Left renal pelvis (tissue), 4 donors: ENCODE measurements around the gene GSTM4. TPM values are rescaled to one million over a fixed set of nuclear protein-coding genes. Genes with fewer than 3 reads are reported as not detected.
"Not testable (repeated sequence)": the region's sequence is repeated elsewhere in the genome, so short reads cannot be mapped to it uniquely, and the experiment has no call there.

Experiments
- DNase-seq, 4 donors: peaks; one replicate each; pipeline ENCODE4 v3.0.0-alpha.2; 2013; ENCODE audit warnings: low read depth in 4 of 4, low spot score in 3 of 4
- polyA plus RNA-seq, 4 donors: library from polyadenylated mRNA; unstranded; fragments of 120-200 nt; gene quantifications; one replicate each; pipeline ENCODE4 v1.2.1, GENCODE V29; 2013; ENCODE audit not compliant: insufficient read length in 4 of 4

Gene GSTM4
- polyA plus RNA-seq, 4 donors: 30.7 to 70.5 (median 57.7) TPM

DNA sequence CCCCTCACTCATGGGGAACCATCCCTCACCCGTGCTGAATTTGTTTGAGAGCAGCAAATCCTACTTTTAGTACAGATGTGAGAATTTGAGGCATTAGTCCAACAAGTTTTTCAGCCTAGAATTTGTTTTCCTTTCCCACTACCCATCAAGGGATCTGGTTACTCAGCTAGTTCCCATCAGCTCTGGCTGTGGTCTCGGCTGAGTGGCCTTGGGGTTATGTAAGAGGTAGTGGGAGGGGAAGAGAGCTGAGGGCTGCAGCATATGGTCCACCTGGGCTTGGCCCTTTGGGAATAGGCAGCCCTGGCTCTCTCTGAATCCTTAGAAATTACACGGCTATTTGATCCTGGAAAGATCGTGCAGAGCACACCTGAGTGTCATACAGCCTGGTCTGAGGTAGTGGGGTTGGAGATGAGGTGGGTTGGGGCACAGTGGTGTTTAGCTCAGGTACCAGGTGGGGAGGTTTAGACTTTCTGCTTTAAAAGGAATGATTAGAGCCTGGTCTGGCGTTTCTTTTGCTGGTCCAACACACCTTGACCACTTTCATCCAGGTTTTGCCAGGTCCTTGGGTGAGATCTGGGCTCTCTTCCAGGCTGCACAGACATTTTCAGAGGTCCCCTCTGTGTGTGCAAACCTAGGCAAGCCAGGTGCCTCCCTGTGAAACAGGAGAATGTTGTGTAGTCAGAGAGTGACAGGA is 4.2 kb downstream of the GSTM4 start:
- peak in 1 of 4 donors; percentile 75 for DNase-seq

DNA sequence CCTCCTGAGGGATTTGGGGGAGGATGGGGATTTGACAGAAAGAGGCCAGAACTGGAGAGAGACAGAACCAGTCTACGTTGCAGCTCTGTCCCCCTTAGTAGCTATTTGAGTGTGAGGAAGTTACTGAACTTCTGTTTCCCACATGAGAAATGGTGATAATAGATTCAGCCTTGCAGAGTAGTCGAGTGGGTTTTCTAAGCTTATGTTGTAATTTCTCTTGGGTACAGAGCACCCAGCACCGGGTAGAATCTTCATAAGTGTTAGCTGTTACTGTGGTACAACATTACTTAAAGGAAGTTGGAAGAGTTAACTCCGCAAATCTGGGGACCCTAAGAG is 4.8 kb downstream of the GSTM4 start:
- not testable (repeated sequence) for DNase-seq

DNA sequence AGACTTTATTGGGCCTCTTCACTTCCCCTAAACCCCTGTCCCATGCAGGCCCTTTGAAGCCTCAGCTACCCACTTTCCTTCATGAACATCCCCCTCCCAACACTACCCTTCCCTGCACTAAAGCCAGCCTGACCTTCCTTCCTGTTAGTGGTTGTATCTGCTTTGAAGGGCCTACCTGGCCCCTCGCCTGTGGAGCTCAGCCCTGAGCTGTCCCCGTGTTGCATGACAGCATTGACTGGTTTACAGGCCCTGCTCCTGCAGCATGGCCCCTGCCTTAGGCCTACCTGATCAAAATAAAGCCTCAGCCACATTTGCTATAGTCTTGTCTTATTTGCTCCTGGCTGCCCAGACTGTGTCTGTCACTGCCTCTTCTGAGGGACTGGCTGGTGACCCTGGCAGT is 5.5 kb downstream of the GSTM4 start:
- DNase-seq: no peak

DNA sequence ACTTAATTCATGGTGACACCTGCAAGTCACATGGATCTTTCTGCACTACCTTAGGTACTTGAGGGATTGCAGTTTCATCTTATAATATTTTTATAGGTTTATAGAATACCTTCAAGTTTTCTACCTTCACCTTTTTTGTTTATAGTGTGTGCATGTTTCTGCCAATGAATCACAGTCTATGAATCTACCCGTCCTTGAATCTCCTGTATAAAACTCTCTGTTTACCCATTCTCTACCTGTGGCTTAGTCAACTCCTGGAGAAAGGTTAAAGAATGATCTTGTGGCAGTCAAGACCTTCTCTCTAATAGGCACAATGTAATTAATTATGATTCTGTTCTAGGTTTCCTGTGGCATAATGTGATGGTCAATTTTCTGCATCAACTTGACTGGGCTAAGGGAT is 8.8 kb downstream of the GSTM4 start:
- DNase-seq: no peak

DNA sequence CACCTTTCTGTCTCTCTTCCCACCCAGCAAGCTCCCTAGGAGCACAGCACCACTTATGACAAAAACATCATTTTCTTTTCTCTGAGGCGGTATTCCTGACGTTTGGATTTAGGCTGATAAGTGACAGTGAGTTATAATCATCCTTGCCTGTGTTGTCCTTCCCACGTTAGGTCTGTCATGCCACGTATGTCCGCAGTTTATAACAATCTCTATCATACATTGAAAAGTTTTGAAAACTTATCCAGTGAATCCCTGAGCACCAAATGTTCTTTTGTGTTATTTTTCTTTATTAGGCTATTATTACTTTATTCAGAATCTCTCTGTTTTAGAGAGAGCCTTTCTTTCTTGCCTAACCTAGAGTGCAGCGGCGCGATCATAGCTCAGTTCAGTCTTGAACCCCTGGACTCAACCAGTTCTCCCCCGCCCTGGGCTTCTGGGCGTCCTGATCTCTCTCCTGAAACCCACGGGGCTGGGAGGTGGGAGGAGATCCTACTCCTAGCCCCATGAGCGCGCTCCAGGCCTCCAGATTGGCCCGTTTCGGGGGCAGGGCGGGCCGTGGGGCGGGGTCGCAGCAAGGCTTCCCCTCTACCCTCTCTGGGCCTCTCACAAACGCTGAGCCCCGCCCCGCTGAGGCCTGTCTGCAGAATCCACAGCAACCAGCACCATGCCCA is 11.7 kb downstream of the GSTM4 start, which contains the start of gene GSTM2:
TSS of gene GSTM2 (plus strand) at position 606 of the 671 bp plus-strand sequence. CDS start at position 665, 59 bp downstream.
- peak; percentile 77 to 87 (median 83) for DNase-seq

DNA sequence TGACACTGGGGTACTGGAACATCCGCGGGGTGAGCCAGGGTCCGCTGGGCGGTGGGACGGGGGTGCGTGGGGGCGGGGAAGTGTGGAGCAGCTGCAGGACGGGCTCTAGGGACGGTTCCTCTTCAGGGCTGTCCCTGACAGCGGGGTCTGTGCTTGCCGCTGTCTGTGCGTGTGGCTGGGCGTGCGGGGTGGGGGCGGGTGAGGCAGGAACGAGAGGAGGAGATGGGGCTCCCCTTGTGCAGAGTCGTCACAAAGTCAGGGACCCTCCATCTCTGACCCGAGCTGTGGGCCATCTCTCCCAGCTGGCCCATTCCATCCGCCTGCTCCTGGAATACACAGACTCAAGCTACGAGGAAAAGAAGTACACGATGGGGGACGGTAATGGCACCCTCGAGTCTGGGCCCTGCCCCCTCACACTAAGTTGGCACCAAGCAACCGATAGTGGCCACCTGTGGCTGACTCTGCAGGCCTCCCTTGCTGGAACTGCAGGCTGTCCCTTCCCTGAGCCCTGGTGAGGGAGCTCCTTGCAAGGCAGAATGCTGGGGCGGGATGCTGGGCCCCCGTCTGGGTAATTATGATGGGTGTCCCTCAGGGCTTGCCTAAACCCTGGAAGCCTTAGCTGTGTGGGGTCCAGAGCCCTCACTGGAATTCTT is 12.3 kb downstream of the GSTM4 start:
- DNase-seq: no peak

DNA sequence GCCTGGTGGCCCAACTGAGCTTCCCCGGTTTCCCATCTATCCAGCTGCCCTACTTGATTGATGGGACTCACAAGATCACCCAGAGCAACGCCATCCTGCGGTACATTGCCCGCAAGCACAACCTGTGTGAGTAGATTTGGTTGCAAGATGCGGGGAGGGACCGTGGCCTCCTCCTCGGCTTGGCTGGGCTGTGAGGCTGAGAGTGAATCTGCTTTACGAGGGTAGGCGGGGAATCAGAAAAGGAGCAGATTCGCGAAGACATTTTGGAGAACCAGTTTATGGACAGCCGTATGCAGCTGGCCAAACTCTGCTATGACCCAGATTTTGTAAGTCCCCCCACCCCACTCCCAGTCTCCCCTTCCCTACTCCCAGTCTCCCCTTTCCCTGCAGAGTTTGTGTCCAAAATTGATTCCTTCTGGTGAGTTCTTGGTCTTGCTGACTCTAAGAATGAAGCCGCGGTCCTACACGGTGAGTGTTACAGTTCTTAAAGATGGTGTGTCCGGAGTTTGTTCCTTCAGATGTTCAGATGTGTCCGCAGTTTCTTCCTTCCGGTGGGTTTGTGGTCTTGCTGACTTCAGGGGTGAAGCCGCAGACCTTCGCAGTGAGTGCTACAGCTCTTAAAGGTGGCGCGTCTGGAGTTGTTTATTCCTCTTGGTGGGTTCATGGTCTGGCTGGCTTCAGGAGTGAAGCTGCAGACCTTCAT is 13.5 kb downstream of the GSTM4 start:
- no peak for DNase-seq

DNA sequence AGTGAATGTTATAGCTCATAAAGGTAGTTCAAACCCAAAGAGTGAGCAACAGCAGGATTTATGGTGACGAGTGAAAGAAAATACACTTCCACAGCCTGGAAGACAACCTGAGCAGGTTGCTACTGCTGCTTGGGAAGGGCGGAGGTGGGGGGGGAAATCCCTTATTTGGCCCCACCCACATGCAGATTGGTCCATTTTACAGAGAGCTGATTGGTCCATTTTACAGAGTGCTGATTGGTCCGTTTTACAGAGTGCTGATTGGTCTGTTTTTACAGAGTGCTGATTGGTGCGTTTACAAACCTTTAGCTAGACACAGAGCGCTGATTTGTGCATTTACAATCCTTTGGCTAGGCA is 14.0 kb downstream of the GSTM4 start:
- DNase-seq: not testable (repeated sequence)

DNA sequence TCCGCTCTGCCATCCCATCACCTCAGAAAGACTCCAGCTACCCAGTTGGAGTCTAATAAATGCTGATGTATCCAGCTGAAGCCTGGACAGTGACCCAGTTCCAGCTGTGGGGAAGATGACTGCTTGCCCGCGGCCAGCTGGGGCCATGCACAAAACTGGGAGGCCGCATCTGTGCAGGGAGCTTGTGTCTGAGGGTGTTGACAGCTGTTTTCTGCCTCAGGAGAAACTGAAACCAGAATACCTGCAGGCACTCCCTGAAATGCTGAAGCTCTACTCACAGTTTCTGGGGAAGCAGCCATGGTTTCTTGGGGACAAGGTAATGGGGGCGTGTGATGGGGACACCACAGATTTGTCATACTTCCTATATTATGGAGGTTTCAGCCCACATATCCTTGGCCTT is 15.2 kb downstream of the GSTM4 start:
- DNase-seq: no peak

DNA sequence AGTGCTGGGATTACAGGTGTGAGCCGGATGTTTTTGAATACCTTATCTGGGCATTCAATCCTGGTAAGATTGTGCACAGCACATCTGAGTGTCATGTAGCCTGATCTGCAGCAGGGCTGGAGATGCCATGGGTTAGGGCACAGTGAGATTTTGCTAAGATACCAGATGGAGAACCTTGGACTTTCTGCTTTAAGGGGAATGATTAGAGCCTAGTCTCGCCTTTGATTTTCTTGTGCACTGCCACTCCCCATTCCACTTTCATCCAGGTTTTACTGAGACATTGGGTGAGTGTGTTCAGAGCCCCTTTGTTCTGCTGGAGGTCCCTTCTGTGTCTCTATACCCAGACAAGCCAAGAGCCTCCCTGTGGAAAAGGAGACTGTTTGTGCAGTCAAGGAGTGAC is 18.0 kb downstream of the GSTM4 start:
- DNase-seq: not testable (repeated sequence)

DNA sequence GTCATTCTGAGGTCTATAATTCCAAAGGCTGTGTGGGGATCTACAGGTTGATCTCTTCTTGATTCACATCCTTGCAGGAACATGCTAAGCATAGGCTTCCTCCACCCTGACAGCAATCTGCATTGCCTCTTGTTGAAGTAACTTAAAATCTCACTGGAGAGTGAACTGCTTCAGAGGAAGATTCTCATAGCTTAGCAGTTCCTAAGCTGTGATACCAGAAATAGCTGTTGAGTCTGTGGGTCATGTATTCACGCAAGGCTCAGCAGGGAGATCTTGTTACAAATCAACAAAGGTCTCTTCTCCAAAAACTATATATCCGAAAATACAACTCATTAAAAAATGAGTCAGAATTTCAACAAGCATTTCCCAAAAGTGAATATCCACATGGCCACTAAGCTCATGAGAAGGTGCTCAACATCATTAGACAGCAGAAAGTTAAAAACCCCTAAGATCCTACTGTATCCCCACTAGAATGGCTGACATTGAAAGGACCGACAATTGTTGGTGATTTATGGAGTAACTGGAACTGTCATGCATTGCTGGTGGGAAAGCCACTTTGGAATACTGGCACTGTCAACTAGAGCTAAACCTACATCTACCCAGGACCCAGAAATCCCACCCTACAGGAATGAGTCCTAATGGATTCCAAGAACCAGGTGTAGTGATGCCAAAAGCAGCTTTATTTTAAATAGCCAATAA is 20.9 kb downstream of the GSTM4 start:
- DNase-seq: not testable (repeated sequence)

DNA sequence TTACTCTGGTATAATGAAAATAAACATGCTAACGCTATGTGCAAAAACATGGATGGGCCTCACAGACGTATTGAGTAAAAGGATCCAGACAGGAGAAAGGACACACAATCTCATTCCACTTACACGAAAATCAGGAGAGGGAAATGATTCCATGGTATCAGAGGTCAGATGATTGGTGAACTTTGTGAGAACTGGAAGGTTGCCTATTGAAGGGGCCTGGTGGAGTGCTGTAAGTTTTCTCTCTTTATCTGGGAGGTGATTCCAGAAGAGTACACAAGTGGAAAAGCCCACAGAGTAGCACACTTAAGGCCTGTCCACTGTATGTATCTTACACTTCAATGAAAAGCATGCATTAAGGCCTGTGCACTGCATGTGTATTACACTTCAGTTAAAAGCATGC is 21.6 kb downstream of the GSTM4 start:
- DNase-seq: no peak

DNA sequence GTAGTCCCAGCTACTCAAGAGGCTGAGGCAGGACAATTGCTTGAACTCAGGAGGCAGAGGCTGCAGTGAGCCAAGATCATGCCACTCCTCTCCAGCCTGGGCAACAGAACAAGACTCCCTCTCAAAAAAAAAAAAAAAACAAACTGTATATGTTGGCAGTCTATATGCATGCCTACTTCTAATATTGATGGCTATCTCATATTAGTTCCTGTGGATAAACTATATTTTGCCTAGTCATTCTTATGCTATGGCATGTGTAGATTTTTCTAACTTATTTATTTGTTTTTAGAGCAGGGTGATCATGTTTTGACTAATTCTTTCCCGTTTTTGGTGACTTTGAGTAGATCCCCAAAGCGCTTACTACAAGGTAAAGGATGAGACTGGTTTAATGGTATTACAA is 22.7 kb downstream of the GSTM4 start:
- not testable (repeated sequence) for DNase-seq

DNA sequence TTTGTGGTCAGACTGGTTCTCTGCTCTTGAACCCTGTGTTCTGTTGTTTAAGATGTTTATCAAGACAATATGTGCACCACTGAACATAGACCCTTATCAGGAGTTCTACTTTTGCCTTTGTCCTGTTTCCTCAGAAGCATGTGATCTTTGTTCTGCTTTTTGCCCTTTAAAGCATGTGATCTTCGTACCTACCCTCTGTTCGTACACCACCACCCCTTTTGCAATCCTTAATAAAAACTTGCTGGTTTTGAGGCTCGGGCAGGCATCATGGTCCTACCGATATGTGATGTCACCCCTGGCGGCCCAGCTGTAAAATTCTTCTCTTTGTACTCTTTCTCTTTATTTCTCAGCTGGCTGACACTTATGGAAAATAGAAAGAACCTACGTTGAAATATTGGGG is 28.9 kb downstream of the GSTM4 start:
- DNase-seq: not testable (repeated sequence)

DNA sequence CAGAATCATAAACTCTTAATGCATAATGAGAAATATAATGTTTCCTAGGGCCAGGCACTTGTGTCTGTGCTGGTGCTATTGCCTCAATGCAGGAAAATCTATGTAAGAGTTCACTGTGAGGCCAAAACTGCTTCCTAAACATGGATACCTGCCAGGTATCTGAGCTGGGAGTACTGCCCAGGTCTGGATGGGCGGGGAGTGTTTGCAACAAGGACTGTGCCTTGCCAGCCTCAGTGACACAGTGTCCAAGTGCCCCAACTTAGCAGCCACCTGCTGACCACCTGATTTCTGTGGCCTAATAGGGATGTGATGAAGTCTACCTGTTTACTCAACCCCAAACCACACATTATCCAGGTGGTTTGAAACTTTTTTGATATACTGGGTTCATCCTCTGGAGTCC is 29.5 kb downstream of the GSTM4 start:
- DNase-seq: not testable (repeated sequence)

DNA sequence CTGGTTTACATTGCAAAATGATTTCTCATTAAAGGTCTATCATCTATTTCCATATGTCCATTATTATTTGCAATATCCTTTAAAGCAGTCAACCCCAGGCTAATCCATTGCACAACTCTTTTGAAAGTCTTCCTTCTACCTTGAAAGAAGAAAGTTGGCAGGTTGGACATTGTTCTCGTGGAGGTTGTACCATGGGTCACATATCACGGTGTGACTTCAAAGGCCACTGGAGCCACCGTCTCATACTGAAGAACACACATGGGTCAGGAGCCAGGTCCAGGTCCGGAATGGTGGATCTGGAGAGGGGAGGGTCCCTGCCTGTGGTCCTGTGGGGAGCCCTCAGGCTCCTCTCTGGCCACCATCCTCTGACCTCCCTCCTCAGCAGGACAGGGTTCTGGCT is 30.0 kb downstream of the GSTM4 start:
- DNase-seq: not testable (repeated sequence)

DNA sequence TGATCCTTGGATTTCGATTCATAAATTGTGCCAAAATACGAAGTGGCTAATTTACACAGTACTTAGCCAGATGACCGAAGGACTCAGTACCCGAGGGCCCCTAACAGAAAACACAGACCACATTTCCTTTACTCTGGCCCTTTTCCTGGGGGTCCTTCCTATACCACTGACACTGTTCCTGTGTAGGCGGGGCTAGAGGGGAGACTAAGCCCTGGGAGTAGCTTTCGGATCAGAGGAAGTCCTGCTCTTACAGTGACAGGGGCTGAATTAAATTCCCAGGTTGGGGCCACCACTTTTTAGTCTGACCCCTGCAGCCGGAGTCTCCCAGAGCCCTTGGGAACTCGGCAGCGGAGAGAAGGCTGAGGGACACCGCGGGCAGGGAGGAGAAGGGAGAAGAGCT is 31.2 kb downstream of the GSTM4 start:
- not testable (repeated sequence) for DNase-seq

DNA sequence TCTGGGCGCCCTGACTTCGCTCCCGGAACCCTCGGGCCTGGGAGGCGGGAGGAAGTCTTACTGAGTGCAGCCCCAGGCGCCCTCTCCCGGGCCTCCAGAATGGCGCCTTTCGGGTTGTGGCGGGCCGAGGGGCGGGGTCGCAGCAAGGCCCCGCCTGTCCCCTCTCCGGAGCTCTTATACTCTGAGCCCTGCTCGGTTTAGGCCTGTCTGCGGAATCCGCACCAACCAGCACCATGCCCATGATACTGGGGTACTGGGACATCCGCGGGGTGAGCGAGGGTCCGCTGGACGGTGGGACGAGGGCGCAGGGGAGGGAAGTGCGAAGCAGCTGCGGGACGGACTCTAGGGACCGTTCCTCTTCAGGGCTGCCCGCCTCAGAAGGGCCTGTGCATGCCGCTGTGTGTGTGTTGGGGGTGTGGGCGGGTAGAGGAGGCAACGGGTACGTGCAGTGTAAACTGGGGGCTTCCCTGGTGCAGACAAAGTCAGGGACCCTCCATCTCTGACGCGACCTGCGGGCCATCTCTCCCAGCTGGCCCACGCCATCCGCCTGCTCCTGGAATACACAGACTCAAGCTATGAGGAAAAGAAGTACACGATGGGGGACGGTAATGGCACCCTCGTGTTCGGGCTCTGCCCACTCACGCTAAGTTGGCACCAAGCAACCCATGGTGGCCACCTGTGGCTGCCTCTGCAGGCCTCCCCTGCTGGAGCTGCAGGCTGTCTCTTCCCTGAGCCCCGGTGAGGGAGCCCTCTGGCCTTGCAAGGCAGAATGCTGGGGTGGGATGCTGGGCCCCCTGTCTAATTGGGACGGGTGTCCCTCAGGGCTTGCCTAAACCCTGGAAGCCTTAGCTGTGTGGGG is 32.0 kb downstream of the GSTM4 start, which contains the start of gene GSTM1:
TSS of gene GSTM1 (plus strand) at position 177 of the 859 bp plus-strand sequence. CDS start at position 234, 57 bp downstream.
- DNase-seq: no peak

DNA sequence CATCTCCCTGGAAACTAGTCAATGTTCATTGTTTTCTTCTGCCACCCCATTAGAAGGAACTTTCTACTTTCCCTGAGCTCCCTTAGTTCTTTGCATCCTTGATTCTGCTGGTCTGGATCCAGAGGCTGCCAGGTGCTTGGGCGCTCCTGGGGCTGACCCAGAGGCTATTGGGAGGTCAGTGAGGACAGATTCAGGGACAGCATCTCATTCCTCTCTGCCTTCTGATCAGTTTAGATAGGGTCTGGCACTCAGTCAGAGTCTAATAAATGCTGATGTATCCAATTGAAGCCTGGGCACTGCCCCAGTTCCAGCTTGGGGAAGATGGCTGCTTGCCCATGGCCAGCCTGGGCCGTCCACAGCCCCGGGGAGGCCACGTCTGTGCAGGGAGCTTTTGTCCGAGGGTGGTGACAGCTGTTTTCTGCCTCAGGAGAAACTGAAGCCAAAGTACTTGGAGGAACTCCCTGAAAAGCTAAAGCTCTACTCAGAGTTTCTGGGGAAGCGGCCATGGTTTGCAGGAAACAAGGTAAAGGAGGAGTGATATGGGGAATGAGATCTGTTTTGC is 34.0 kb downstream of the GSTM4 start:
- no peak for DNase-seq
